Measurements from ENCODE around the gene VAPA.
A peak's percentile ranks its signal among the peaks of the same experiment; 100 is the strongest.

The VAPA gene, protein sequence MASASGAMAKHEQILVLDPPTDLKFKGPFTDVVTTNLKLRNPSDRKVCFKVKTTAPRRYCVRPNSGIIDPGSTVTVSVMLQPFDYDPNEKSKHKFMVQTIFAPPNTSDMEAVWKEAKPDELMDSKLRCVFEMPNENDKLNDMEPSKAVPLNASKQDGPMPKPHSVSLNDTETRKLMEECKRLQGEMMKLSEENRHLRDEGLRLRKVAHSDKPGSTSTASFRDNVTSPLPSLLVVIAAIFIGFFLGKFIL

DNA sequence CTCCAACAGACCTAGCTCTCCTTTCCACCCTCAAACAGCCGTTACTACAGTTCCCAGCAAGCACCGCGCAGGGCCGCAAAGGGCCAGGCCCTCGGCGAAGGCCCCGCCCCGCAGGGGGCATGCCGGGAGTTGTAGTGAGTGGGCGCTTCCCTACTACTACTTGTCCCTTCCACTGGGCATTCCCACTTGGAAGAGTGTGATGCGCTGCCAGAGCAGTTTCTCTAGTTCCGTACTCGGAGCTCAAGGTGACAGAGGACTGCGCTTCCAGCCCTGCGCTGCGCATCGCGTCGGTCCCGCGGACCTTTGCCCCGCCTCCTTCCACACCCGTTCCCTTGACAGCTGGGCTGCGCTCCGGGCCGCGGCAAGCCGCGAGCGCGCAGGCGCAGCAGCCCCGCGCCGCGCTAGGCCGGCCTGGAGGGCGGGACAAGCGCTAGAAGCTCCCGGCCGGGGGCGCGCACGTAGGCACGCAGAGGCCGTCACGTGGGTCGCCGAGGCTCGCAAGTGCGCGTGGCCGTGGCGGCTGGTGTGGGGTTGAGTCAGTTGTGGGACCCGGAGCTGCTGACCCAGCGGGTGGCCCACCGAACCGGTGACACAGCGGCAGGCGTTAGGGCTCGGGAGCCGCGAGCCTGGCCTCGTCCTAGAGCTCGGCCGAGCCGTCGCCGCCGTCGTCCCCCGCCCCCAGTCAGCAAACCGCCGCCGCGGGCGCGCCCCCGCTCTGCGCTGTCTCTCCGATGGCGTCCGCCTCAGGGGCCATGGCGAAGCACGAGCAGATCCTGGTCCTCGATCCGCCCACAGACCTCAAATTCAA is at the start of gene VAPA:
Gene VAPA, plus strand, starts transcription at position 491 of the 808 bp plus-strand sequence. Its CDS starts 241 bp downstream, at position 732.
- Histone ChIP-seq H3K36me3 (ENCODE audit: control insufficient read depth, insufficient read depth, low read length) (no peaks in the 10 kb centered on the region), H3K9ac (ENCODE audit: low read length) (peak within 1 kb of the TSS; percentile 82), H3K4me3 (ENCODE audit: low read length) (peak within 1 kb of the TSS; percentile 92), H3K27ac (ENCODE audit: low read depth, low read length) (peak within 1 kb of the TSS; percentile 100), H3K27me3 (ENCODE audit: control insufficient read depth, insufficient read depth, low read length) (no peaks in the 10 kb centered on the region), H3K4me1 (ENCODE audit: control insufficient read depth, insufficient read depth, low read length) (peaks cover 23% of the 10 kb centered on the region)

DNA sequence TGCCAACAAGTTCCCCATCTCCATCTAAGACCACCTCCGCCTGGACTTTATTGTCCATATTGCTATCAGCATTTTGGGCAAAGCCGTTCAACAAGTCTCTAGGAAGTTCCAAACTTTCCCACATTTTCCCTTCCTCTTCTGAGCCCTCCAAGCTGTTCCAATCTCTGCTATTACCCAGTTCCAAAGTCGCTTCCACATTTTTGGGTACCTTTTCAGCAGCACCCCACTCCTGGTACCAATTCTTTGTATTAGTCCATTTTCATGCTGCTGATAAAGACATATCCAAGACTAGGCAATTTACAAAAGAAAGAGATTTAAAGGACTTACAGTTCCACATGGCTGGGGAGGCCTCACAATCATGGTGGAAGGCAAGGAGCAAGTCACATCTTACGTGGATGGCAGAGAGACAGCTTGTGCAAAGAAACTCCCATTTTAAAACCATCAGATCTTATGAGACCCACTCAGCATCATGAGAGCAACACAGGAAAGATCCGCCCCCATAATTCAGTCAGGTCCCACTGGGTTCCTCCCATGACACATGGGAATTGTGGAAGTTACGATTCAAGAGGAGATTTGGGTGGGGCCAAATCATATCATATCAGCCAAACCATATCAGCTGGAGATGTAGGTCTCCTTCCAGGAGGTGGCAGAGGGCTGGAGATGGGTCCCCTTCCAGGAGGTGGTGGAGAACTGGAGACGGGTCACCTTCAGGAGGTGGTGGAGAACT is 47.9 kb upstream of the VAPA start:
- H3K4me3 ChIP-seq (ENCODE audit: low read length), result no peak overlapping the region
- H3K36me3 ChIP-seq (ENCODE audit: control insufficient read depth, insufficient read depth, low read length), result no peaks in the 10 kb centered on the region
- no peak overlapping the region for H3K27ac ChIP-seq (ENCODE audit: low read depth, low read length)
- H3K27me3 ChIP-seq (ENCODE audit: control insufficient read depth, insufficient read depth, low read length), result no peaks in the 10 kb centered on the region
- no peak overlapping the region for H3K9ac ChIP-seq (ENCODE audit: low read length)
- no peaks in the 10 kb centered on the region for H3K4me1 ChIP-seq (ENCODE audit: control insufficient read depth, insufficient read depth, low read length)

DNA sequence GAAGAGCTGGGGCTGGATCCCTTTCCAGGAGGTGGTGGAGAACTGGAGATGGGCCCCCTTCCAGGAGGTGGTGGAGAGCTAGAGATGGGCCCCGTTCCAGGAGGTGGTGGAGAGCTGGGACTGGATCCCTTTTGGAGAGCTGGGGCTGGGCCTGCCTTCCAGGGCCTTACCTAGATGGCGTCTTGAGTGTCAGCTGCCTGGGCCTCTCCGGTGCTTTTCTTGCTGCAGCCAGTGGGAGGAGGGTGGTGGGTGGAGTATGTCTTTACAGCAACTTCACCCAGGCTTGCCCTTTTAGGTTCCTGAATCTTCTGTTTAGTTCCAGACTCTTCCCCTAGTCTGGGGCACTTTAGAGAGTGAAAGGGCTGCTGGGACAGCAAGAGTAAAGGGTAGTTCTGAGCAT is 47.2 kb upstream of the VAPA start:
- H3K36me3 ChIP-seq (ENCODE audit: control insufficient read depth, insufficient read depth, low read length), result no peaks in the 10 kb centered on the region
- no peaks in the 10 kb centered on the region for H3K27me3 ChIP-seq (ENCODE audit: control insufficient read depth, insufficient read depth, low read length)
- no peak overlapping the region for H3K9ac ChIP-seq (ENCODE audit: low read length)
- no peaks in the 10 kb centered on the region for H3K4me1 ChIP-seq (ENCODE audit: control insufficient read depth, insufficient read depth, low read length)
- H3K4me3 ChIP-seq (ENCODE audit: low read length), result no peak overlapping the region
- no peak overlapping the region for H3K27ac ChIP-seq (ENCODE audit: low read depth, low read length)

DNA sequence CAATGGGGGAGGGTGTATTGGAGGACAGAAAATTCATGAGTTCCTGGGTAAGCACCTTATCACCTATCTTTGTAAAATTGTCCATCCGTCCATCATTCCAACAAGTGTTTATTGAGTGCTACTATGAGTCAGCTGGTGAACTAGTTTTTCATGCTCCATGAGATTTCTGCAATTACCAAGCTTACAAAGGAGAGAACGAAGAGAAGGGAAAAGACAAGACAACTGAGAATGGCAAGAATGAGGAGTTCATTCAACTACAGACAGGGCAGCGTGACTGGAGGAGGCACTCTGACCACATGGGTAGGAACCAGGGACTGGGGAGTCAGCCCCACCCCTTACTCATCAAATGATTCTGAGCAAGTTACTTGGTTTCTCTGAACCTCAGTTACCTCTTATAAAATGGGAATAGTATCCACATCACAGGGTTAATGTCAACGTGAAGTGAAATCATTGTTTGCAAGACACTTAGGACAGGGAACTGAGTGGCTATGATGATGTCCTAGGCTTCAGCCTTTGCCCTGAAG is 46.7 kb upstream of the VAPA start:
- no peak overlapping the region for H3K4me3 ChIP-seq (ENCODE audit: low read length)
- no peaks in the 10 kb centered on the region for H3K27me3 ChIP-seq (ENCODE audit: control insufficient read depth, insufficient read depth, low read length)
- H3K9ac ChIP-seq (ENCODE audit: low read length), result no peak overlapping the region
- no peaks in the 10 kb centered on the region for H3K4me1 ChIP-seq (ENCODE audit: control insufficient read depth, insufficient read depth, low read length)
- H3K27ac ChIP-seq (ENCODE audit: low read depth, low read length), result no peak overlapping the region
- no peaks in the 10 kb centered on the region for H3K36me3 ChIP-seq (ENCODE audit: control insufficient read depth, insufficient read depth, low read length)

DNA sequence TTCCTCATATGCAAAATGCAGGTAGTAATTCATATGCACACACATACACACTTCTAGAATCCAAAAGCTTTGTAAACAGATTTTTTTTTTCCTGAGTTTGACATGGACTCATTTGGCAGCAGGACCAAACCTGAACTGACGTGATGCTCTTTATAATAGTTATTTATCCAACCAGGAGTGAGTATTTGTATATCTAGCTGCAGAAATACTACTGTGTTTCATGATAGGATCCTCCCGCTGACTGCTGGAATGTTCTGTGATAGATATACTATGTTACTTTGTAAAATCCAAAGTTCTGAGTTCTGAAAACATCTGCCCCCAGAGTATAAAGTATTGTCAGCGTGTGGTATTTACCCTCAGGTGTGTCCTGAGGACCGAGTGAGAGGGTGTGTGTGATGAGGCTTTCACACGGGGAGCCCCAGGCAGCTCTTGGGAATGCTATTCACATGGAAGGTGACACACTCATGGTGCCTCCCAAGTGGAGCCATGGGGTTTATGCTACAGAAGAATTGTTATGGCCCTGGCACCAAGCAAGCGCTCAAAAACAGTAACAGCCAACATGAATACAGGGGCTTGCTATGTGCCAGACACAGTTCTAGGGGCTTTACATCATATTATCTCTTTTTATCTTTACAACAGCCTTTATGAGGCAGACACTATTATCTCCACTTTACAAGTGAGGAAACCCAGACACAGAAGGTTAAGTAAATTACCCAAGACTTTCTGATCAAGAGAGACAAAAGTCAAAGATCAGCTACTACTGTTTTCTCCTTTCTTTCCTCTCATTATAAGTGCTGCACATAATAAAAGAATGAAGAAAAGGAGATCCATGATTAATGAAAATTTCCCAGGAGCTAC is 44.7 kb upstream of the VAPA start:
- no peak overlapping the region for H3K27ac ChIP-seq (ENCODE audit: low read depth, low read length)
- H3K4me3 ChIP-seq (ENCODE audit: low read length), result no peak overlapping the region
- H3K9ac ChIP-seq (ENCODE audit: low read length), result no peak overlapping the region

DNA sequence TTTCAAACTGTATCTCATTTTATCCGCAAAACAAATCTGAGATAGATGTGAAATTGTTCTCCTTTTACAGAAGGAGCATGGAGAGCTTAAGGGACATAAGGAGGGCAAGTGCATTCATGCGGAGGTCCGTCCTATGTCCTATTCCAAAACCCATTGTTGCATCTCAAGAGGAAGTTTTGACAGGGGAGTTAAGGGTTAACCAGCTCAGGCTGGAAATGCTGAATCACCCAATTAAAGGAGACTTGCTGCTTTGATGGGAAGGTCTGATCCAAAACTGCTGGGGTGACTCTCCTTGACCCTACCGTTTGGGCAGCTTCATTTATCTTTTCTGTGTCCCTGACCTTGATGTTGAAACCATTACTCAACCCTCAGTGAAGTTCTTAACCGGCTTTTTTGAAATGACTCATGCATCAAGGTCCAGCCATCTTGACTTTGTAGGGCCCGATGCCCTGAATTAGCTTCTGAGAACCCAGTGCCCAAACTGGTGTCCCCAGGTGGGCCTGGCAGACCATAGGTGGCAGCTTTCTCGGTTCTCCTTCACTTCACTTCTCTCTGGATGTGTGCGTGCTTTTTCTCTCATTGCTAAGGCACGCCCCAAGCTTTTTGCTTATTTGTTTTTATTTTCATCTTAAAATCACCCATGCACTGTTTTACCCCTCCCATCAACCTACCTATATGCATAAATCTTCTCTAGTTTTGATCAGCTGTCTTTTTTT is 43.9 kb upstream of the VAPA start:
- Histone ChIP-seq H3K4me1 (ENCODE audit: control insufficient read depth, insufficient read depth, low read length) (no peaks in the 10 kb centered on the region), H3K27me3 (ENCODE audit: control insufficient read depth, insufficient read depth, low read length) (no peaks in the 10 kb centered on the region), H3K4me3 (ENCODE audit: low read length) (no peak overlapping the region), H3K27ac (ENCODE audit: low read depth, low read length) (no peak overlapping the region), H3K9ac (ENCODE audit: low read length) (no peak overlapping the region), H3K36me3 (ENCODE audit: control insufficient read depth, insufficient read depth, low read length) (no peaks in the 10 kb centered on the region)

More for the DNA sequence above, 44.7 kb upstream of the VAPA start:
- Histone ChIP-seq H3K27me3 (ENCODE audit: control insufficient read depth, insufficient read depth, low read length) (no peaks in the 10 kb centered on the region), H3K36me3 (ENCODE audit: control insufficient read depth, insufficient read depth, low read length) (no peaks in the 10 kb centered on the region), H3K4me1 (ENCODE audit: control insufficient read depth, insufficient read depth, low read length) (no peaks in the 10 kb centered on the region)

DNA sequence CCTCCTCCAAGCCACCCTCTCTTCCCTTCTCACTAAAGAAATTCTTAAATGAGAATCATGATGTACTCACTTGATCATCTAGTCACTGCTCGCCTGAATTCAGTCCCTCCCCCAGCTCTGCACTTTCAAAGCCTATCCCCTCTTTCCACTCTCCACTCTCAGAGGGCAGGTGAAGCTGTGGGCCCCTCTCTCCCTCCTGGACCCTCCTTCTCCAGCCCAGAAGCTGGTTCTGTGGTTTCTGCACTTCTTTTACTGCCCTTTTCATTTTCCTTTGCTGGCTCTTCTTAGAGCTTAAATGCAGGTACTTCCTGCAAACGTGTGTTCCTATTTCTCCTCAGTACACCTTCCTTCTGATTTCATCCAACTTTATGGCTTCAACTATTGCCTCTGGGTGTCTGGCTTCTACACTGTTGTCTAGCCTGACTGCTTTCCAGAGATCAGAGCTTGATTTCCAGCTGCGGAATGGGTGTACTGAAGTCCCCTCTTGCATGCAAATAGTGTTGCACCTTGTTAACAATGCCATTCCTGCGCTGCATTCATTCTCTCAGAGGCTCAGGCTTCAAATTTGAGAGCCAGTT is 43.3 kb upstream of the VAPA start:
- no peak overlapping the region for H3K9ac ChIP-seq (ENCODE audit: low read length)
- no peak overlapping the region for H3K27ac ChIP-seq (ENCODE audit: low read depth, low read length)
- no peaks in the 10 kb centered on the region for H3K4me1 ChIP-seq (ENCODE audit: control insufficient read depth, insufficient read depth, low read length)
- H3K4me3 ChIP-seq (ENCODE audit: low read length), result no peak overlapping the region
- H3K36me3 ChIP-seq (ENCODE audit: control insufficient read depth, insufficient read depth, low read length), result no peaks in the 10 kb centered on the region
- no peaks in the 10 kb centered on the region for H3K27me3 ChIP-seq (ENCODE audit: control insufficient read depth, insufficient read depth, low read length)

DNA sequence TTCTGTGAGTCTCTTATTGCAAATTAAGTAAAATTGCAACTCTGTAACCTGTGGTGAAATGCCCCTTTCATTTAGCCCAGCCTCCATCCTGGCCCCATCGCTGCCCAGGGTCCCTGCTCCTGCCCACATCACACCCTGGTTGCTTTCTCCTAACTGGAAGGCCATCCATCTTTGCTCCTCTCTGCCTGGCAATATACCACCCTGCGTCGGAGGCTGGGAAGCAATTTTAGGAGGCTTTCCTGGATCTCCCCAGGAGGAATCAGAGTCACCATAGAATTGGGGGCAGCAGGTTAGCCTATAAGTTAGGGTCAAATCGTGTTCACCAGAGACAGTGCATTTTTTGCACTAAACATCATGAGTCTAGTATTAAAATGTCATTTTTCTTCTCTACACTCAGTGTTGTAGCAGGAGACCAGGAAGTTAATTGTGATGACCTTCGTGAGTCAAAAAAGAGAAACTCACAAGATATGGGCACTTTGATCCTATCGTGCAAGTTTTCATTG is 42.5 kb upstream of the VAPA start:
- H3K27me3 ChIP-seq (ENCODE audit: control insufficient read depth, insufficient read depth, low read length), result no peaks in the 10 kb centered on the region
- H3K36me3 ChIP-seq (ENCODE audit: control insufficient read depth, insufficient read depth, low read length), result no peaks in the 10 kb centered on the region
- no peak overlapping the region for H3K4me3 ChIP-seq (ENCODE audit: low read length)
- no peak overlapping the region for H3K27ac ChIP-seq (ENCODE audit: low read depth, low read length)
- H3K4me1 ChIP-seq (ENCODE audit: control insufficient read depth, insufficient read depth, low read length), result no peaks in the 10 kb centered on the region
- no peak overlapping the region for H3K9ac ChIP-seq (ENCODE audit: low read length)

DNA sequence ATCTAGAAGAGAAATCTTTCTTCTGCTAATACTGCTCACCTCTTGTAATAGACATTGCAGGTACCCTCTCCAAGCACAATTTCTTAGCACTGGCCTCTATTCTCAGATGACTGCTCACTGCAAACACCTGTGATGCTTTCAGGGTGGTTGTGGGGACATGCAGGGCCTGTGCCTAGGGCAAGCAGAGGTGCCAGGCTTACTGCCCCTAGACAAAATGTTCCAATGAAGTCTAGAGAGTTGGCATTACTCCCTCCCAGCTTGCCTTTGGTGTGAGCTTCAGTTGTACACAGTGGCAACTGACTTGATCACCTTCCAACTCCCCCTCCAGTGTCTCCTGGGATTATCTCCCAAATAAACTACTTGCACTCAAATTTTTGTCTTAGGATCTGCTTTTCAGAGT is 41.0 kb upstream of the VAPA start:
- no peaks in the 10 kb centered on the region for H3K36me3 ChIP-seq (ENCODE audit: control insufficient read depth, insufficient read depth, low read length)
- no peaks in the 10 kb centered on the region for H3K27me3 ChIP-seq (ENCODE audit: control insufficient read depth, insufficient read depth, low read length)
- H3K4me1 ChIP-seq (ENCODE audit: control insufficient read depth, insufficient read depth, low read length), result no peaks in the 10 kb centered on the region
- H3K9ac ChIP-seq (ENCODE audit: low read length), result no peak overlapping the region
- no peak overlapping the region for H3K27ac ChIP-seq (ENCODE audit: low read depth, low read length)
- H3K4me3 ChIP-seq (ENCODE audit: low read length), result no peak overlapping the region

DNA sequence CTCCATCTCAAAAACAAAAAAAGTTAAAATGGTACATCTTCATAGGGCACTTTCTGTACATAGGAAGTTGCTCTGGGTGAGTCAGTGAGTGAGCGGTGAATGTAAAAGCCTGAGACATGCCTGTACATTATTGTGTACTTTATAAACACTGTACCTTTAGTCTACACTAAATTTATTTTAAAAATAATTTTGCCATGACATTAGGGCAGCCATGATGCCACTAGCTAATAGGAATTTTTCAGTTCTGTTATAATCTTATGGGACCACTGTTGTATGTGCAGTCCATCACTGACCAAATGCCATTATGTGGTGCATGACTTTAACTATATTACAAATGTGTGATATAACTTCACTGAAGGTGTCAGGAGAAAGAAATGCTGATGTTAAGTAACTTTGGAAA is 39.1 kb upstream of the VAPA start:
- Histone ChIP-seq H3K4me1 (ENCODE audit: control insufficient read depth, insufficient read depth, low read length) (no peaks in the 10 kb centered on the region), H3K4me3 (ENCODE audit: low read length) (no peak overlapping the region), H3K27me3 (ENCODE audit: control insufficient read depth, insufficient read depth, low read length) (no peaks in the 10 kb centered on the region), H3K36me3 (ENCODE audit: control insufficient read depth, insufficient read depth, low read length) (no peaks in the 10 kb centered on the region), H3K9ac (ENCODE audit: low read length) (no peak overlapping the region), H3K27ac (ENCODE audit: low read depth, low read length) (no peak overlapping the region)

Measured in rectal smooth muscle tissue (tissue), 1 donor.